CD4-positive, alpha-beta T cell treated with Interleukin-17A for 4 hours (primary cell): ENCODE results near the gene PLA2G2A.
"Not testable (repeated sequence)": the region's sequence is repeated elsewhere in the genome, so short reads cannot be mapped to it uniquely, and the experiment has no call there.

Experiments
- DNase-seq: peaks from one replicate; pipeline ENCODE4 v3.0.0-alpha.2; 2020; ENCODE audit warnings: mixed read lengths

PLA2G2A gene

DNA sequence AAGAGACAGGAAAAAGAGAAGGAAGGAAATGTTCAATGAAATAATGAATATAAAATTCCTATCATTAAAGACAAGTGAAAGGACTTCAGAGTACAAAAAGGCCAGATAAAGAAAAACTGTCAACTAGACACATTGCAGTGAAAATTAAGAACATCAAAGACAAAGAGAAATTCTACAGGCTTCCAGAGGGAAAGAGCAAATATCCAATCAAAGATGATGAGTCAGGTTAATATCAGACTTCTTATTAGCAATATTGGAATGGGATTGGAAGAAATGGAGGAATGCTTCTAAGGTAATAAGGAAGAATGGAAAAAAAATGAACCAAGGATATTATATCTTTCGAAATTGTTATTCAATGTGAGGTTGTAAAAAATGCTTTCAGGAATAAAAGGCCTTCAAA lies 7.8 kb downstream of the PLA2G2A start:
- DNase-seq: no peak

DNA sequence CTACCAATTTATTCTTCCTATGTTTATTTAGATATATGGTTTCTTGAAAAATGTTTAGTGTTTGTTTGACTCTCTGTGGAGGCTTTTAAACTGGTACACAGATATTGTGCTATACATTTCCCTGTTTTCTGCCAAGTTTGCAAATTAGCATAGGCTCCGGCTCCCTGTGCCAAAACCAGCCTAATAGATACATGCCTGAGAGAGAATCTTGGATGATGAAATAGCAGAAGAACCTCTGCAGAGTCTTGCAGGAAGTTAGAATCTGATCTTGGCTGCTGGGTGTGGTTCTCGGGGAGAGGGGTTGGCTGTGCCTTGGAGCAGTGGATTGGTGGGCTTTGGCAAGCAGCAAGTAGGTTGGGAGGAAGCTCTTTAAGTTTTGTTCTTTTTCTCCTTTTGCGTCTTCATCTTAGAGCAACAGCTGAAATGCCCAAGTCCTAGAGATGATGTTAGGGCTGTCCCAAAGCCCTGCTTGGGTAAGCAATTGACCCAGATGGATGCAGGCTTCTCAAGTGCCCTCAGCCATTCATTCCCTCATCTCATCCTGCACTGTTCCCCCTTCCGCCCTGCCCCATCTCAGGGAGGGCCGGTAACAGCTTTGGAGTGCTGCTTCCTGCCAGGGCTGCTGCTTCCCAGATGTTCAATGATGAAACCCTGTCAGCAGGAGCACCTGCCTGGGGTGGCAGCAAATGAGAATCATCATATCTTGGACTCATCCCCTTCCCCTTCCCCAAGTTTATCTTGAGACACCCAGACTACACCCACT lies 9.3 kb downstream of the PLA2G2A start:
- no peak for DNase-seq

- no peak for DNase-seq
Measured at GRCh38 chr1:19967808-19968207, 11.6 kb downstream of the PLA2G2A start.

DNA sequence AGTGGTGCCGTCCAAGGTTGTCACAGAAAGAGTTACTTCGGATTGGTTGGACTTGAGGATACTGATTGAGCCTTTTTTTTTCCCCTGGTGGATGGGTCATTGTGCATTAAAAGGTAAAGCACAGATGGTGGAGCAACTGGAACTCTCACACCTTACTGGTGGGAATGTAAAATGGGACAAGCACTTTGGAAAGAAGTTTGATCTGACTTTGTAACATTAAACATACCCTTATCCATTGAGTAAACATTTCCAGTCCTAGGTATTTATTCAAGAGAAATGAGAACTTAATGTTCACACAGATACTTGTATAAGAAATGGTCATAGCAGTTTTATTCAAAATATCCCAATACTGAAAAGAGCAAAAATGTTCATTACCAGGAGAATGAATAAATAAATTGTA lies 14.9 kb downstream of the PLA2G2A start:
- DNase-seq: no peak

- DNase-seq: no peak
Measured at GRCh38 chr1:19963636-19964035, 15.8 kb downstream of the PLA2G2A start.

DNA sequence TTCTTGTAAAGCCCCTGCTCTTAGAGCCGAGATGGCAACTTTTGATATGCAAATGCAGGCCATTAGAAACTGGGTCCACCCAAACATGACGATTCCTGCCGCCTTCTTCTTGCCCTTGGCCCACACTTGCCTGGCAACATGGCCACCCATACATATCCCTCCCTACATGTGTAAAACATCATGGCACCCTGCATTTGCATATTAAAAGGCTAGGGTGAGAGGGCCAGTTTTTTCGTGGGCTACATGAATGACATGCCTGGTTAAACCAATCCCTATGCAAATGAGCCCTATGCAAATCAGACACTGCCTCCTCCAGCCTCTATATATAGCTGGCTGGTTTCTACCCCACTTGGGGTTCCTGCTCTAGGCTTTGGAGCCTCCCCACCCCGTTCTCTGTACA lies 18.8 kb downstream of the PLA2G2A start:
- no peak for DNase-seq

- DNase-seq: no peak
Measured at GRCh38 chr1:19957779-19958178, 21.6 kb downstream of the PLA2G2A start.

- no peak for DNase-seq
Measured at GRCh38 chr1:19955534-19956170, 23.8 kb downstream of the PLA2G2A start.

- DNase-seq: no peak
Measured at GRCh38 chr1:19954059-19954458, 25.4 kb downstream of the PLA2G2A start.

DNA sequence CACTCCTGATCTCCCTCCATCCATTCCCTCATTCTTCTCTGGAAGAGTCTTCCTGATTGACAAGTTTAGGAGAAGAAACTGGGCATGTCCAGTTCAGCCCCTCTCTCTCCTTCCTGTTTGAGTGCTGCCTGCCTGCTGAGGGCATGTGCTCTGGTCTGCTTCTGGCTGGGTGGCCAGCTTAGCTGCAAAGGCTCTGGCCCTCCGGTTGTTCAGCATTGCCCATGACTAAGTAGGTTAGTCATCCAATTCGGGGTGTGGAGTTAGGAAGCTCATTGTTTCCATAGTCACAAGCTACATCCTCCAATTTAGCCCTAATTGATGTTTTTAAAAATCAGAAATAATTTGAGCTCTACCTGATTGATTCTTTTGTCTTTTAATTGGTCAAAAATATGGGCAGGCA lies 30.4 kb downstream of the PLA2G2A start:
- no peak for DNase-seq

GRCh38 chr1:19946971-19947370 lies 32.4 kb downstream of the PLA2G2A start:
- DNase-seq: no peak

GRCh38 chr1:19946331-19946751 lies 33.1 kb downstream of the PLA2G2A start:
- DNase-seq: no peak

GRCh38 chr1:19945914-19946313 lies 33.5 kb downstream of the PLA2G2A start:
- no peak for DNase-seq

- DNase-seq: no peak
Measured at GRCh38 chr1:19942657-19943056, 36.8 kb downstream of the PLA2G2A start.

- DNase-seq: no peak
Measured at GRCh38 chr1:19942088-19942487, 37.3 kb downstream of the PLA2G2A start.

GRCh38 chr1:19941206-19941568 lies 38.2 kb downstream of the PLA2G2A start:
- no peak for DNase-seq

DNA sequence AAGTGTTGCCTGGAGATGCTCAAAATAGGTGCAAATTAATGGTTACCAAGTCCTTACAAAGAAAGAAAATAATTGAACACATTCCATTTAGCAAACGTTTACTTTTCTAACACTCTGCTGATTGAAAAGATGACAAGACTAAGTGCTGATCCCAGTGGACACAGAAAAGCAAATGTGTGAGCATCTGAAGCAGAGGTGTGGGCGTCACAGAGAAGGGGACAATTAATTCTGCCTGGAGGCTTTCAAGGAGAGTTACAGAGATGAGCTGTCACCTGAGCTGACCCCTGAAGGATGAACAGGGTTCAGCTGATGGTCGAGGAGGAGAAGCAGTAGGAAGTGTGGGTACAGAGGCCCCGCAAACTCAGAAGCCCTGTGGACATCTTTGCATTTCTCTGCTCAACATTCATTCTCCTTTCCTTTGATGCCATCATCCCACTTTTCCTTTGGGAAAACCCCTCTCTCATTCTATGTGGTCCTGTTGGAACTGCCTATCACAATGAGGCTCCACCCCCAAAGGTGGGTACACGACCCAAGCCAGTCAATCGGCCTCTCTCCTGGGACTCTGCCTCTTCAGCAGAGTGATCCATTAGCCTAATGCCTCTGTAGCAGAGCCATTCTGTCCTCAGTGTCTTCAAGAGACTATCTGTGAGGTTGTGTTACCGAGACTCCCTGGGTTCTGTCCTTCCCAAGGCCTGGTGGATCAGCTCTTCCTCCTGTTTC lies 38.8 kb downstream of the PLA2G2A start:
- no peak for DNase-seq

GRCh38 chr1:19938472-19938871 lies 40.9 kb downstream of the PLA2G2A start:
- DNase-seq: no peak

DNA sequence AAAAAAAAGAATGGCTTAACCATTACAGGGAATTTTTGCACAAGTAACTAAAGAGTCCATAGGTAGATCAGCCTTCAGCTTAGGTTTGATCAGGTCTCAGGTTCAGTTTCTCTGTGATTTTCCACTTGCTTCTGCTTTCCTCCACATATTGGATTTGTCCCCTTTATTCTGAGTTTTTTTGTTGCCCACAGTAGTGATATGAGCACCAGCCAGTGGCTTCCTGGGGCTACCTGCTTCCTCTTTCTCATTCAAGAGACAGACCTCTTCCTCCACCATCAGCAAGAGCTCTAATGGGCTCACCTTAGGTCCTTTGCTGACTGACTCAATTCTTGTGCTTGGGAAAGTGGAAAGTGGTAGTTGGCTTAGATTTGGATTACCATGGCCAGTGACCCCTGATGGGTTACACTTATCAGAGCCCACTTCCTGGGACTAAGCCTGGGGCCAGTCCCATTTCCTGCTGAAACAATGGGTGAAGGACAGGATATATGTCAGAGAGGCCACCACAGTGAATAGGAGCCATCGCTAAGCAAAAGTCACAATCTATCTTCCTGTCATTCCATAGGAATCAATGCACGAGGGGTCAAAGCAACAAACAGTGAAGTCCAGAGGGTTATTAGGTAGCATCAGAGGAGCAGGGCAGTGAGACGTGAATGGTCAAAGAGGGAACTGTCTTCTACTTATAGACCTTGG lies 43.2 kb downstream of the PLA2G2A start:
- no peak for DNase-seq

DNA sequence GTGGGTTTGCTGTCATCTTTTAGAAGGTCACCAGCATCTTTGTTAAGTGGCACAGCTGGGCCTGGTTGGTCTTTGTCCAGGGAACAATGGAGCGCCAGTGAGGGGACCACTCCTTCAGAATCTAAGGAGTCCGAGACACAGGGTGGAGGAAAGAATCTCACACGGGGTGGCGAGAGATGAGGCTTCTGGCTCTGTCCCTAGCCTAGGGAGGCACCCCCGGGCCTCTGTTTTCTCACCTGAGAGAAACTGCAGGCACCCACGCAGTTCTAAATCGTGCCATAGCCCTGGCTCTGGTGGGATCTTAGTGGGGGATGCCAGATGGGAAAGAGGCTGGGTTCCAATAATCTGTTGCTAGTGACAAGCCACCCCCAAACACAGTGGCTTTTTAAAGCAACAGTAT lies 45.1 kb downstream of the PLA2G2A start:
- DNase-seq: no peak

- DNase-seq: no peak
Measured at GRCh38 chr1:19932866-19933265, 46.6 kb downstream of the PLA2G2A start.

DNA sequence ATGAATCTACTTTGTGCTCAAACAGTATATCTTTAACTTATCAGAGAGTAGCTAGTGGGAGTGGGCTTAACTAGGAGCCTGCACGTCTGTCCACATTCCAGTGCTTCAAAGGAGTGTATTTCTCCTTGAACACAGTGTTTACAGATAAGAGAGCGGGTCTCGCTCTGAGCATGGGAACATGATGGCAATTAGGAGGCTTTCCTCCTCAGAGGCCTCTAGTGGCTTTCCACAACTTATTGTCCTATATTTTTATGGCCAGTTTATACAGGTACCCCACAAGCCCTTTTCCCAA lies 52.3 kb downstream of the PLA2G2A start:
- DNase-seq: not testable (repeated sequence)

- no peak for DNase-seq
Measured at GRCh38 chr1:19926296-19927129, 52.9 kb downstream of the PLA2G2A start.
